Hepatocyte (in vitro differentiated cells): ENCODE measurements around the gene DNAJC30. TPM values are rescaled to one million over a fixed set of nuclear protein-coding genes. Genes with fewer than 3 reads are reported as not detected.

Experiments
- DNase-seq: peaks from one replicate; pipeline ENCODE4 v3.0.0-alpha.2; 2016; ENCODE audit warnings: low spot score
- H2AFZ ChIP-seq: fragments of 200-600 bp; sonication (generic); 2 replicates; pipeline ENCODE4 v1.6.0; 2016; ENCODE audit warnings: antibody characterized with exemption, mild to moderate bottlenecking
- H3K27ac ChIP-seq: fragments of 200-600 bp; sonication (generic); 2 replicates; pipeline ENCODE4 v1.5.1; 2016; ENCODE audit warnings: mild to moderate bottlenecking
- H3K27me3 ChIP-seq: fragments of 200-600 bp; sonication (generic); 2 replicates; pipeline ENCODE4 v1.6.1; 2016
- H3K36me3 ChIP-seq: fragments of 200-600 bp; sonication (generic); replicated peaks from 2 replicates; pipeline ENCODE4 v1.5.1; 2016; ENCODE audit warnings: low read depth; ENCODE audit not compliant: insufficient read depth
- H3K4me1 ChIP-seq: fragments of 200-600 bp; sonication (generic); 2 replicates; pipeline ENCODE4 v1.5.1; 2016; ENCODE audit warnings: mild to moderate bottlenecking, moderate library complexity; ENCODE audit not compliant: insufficient read depth
- H3K4me2 ChIP-seq: fragments of 200-600 bp; sonication (generic); 2 replicates; pipeline ENCODE4 v1.6.0; 2016
- H3K4me3 ChIP-seq: fragments of 200-600 bp; sonication (generic); 2 replicates; pipeline ENCODE4 v1.5.1; 2016; ENCODE audit warnings: mild to moderate bottlenecking
- H3K79me2 ChIP-seq: fragments of 200-600 bp; sonication (generic); 2 replicates; pipeline ENCODE4 v1.6.0; 2017; ENCODE audit warnings: mild to moderate bottlenecking
- H3K9me2 ChIP-seq: fragments of 200-600 bp; sonication (generic); replicated peaks from 2 replicates; pipeline ENCODE4 v1.6.0; 2017; ENCODE audit warnings: mild to moderate bottlenecking; ENCODE audit not compliant: insufficient read depth
- H3K9me3 ChIP-seq: fragments of 200-600 bp; sonication (generic); 2 replicates; pipeline ENCODE4 v1.5.1; 2016; ENCODE audit warnings: low read depth, mild to moderate bottlenecking
- H4K20me1 ChIP-seq: fragments of 200-600 bp; sonication (generic); 2 replicates; pipeline ENCODE4 v1.6.0; 2016; ENCODE audit warnings: mild to moderate bottlenecking; ENCODE audit not compliant: insufficient read depth, poor library complexity, severe bottlenecking
- EZH2 ChIP-seq: fragments of 200-600 bp; sonication (generic); IDR thresholded peaks from 2 replicates; pipeline ENCODE4 v1.6.1; 2016; ENCODE audit warnings: antibody characterized with exemption, mild to moderate bottlenecking, borderline replicate concordance
- EZH2phosphoT487 ChIP-seq: fragments of 200-600 bp; sonication (generic); IDR thresholded peaks from one replicate; pipeline ENCODE4 v1.6.1; 2018; ENCODE audit warnings: antibody characterized with exemption, mild to moderate bottlenecking, low read depth, moderate library complexity; ENCODE audit not compliant: unreplicated experiment, severe bottlenecking
- WGBS: methylation state at CpG from one replicate; pipeline ENCODE4 v1.1.6; 2016; ENCODE audit warnings: low lambda C conversion rate; ENCODE audit errors: missing lambda C conversion rate; 5-methylcytosine and 5-hydroxymethylcytosine counted together
- polyA plus RNA-seq: library from polyadenylated mRNA; unstranded; fragments of >200 nt; fragmentation: Nextera tagmentation; extraction: Ambion mirVana; gene quantifications from 2 replicates; pipeline ENCODE4 v1.2.1, GENCODE V29; 2016
- total RNA-seq: library from RNA; depleted of rRNA; stranded (reverse); fragments of >200 nt; gene quantifications from 2 replicates; pipeline ENCODE4 v1.2.3, GENCODE V29; 2014
- TF ChIP-seq, protein P1 (sequence below): fragments of 200-600 bp; sonication (generic); IDR thresholded peaks from 2 replicates; pipeline ENCODE4 v1.5.1; 2016; ENCODE audit warnings: antibody characterized with exemption, mild to moderate bottlenecking; ENCODE audit not compliant: poor library complexity

DNAJC30 gene
- total and polyA plus RNA-seq, 2 experiments from 2014 or later: 3.0 to 13.9 TPM

DNA sequence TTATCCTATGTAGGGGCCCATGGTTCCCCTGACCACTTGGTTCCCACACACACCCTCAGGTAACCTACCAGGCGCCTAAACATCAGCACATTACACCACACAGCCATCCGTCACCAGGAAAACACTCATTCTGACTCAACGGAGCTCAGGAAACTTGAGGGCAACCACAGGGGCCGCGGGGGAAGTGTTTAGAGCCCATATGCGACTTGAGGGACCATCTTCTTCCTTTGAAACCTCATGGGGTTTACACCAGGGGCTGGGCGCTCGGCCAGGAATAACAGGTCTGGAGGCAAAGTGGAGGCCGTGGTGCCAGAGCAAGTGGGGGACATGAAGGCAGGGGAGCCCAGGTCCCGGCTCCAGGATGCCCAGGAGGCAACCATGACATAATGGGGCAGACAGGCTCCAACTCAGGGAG, 34.7 kb upstream of the DNAJC30 start:
- Histone ChIP-seq H3K36me3 (no peaks in the 10 kb centered on the region), H4K20me1 (peaks cover 3% of the 10 kb centered on the region), H3K27ac (peak overlapping the region; percentile 69), H3K4me1 (peaks cover 37% of the 10 kb centered on the region), H3K9me2 (no peaks in the 10 kb centered on the region), H3K9me3 (no peaks in the 10 kb centered on the region), H3K79me2 (peaks cover 50% of the 10 kb centered on the region), H3K27me3 (no peaks in the 10 kb centered on the region), H2AFZ (no peak overlapping the region), H3K4me3 (peak overlapping the region; percentile 99), H3K4me2 (peak overlapping the region; percentile 98)
- WGBS: 89% methylated on average over 10 of the region's 10 CpGs
- DNase-seq: peak; percentile 23
- TF ChIP-seq EZH2: no peak
- no peak for TF ChIP-seq EZH2phosphoT487
- TF ChIP-seq, protein P1, sequence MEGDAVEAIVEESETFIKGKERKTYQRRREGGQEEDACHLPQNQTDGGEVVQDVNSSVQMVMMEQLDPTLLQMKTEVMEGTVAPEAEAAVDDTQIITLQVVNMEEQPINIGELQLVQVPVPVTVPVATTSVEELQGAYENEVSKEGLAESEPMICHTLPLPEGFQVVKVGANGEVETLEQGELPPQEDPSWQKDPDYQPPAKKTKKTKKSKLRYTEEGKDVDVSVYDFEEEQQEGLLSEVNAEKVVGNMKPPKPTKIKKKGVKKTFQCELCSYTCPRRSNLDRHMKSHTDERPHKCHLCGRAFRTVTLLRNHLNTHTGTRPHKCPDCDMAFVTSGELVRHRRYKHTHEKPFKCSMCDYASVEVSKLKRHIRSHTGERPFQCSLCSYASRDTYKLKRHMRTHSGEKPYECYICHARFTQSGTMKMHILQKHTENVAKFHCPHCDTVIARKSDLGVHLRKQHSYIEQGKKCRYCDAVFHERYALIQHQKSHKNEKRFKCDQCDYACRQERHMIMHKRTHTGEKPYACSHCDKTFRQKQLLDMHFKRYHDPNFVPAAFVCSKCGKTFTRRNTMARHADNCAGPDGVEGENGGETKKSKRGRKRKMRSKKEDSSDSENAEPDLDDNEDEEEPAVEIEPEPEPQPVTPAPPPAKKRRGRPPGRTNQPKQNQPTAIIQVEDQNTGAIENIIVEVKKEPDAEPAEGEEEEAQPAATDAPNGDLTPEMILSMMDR: no peak

DNA sequence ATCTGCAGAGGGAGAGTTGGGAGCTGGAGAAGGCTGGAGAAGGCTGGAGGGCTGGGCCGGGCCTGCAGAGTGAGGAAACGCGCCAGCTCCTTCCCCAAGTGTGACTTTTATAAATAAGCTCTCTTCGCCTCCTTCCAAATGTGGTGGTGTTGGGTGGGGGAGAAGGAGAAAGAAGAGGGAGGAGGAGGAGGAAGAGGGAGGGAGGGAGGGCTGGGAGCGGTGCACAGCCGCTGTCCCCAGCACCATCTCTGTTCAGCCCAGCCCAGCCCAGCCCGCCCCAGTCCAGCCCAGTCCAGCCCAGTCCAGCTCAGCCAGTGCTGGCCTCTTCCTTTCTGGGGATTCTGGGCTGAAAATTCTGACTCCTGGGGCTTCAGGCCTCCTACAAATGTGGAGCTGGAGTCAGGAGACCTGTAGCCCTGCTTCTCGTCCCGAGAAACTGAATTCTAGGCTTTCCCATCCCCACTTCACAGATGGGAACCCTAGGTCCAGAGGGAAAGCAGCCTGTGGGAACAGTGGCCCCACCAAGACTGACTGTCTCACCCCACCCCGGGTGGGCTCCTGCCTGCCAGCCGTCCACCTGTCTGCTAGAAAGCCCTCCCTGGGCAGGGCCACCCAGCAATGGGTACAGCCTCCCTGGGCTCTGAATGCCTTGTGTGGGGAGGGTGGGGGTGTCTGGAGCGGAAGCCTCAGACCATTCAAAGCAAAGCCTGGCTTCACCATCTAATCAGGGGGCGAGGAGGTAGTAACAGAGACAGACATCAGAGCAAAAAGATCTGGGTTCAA, 34.0 kb upstream of the DNAJC30 start:
- Histone ChIP-seq H3K79me2 (peaks cover 58% of the 10 kb centered on the region), H3K27me3 (no peaks in the 10 kb centered on the region), H3K4me2 (peak overlapping the region; percentile 98)

DNA sequence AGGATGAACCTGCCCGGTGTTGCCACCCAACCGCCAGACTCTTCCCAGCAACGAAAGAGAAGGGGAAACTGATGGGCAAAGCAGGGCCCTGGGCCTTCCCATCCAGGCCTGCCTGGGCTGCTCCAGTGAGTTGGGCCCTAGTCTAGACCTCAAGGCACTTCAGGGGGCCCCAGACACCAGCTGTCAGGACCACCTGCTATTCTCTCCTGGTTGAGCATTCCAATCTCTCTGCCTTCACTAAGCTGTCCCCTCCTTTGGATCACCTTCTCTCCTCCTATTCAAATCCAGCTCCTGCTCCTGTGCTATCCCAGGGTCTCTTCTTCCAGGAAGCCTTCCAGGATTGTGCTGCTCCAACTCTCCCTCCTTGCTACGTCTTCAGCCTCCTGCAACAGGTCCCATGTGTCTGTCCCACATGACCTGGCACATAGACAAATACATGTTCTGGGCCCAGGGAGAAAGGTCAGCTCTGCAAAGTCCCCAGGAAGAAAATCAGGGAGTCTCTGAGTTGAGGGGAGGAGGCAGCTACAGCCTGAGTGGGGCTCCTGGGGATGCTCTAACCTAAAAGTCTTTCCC, 33.2 kb upstream of the DNAJC30 start:
- Histone ChIP-seq H3K27ac (peak overlapping the region; percentile 69), H3K79me2 (peaks cover 66% of the 10 kb centered on the region), H3K36me3 (no peaks in the 10 kb centered on the region), H2AFZ (no peak overlapping the region), H3K4me1 (peaks cover 37% of the 10 kb centered on the region), H3K4me2 (peak overlapping the region; percentile 98), H3K4me3 (no peak overlapping the region), H3K9me3 (no peaks in the 10 kb centered on the region), H3K9me2 (no peaks in the 10 kb centered on the region), H4K20me1 (peaks cover 3% of the 10 kb centered on the region), H3K27me3 (no peaks in the 10 kb centered on the region)
- TF ChIP-seq EZH2phosphoT487: no peak
- TF ChIP-seq, protein P1: no peak
- no peak for TF ChIP-seq EZH2
- DNase-seq: peak; percentile 19
- 74% methylated on average over 4 of the region's 4 CpGs for WGBS

More for the DNA sequence above, 34.0 kb upstream of the DNAJC30 start:
- H2AFZ ChIP-seq: no peak overlapping the region
- H3K4me1 ChIP-seq: peaks cover 37% of the 10 kb centered on the region
- H3K27ac ChIP-seq: peak overlapping the region; percentile 69
- H3K9me3 ChIP-seq: no peaks in the 10 kb centered on the region
- WGBS: 91% methylated on average over 10 of the region's 13 CpGs
- DNase-seq: peak; percentile 16
- H3K4me3 ChIP-seq: no peak overlapping the region
- no peaks in the 10 kb centered on the region for H3K36me3 ChIP-seq
- peaks cover 3% of the 10 kb centered on the region for H4K20me1 ChIP-seq
- TF ChIP-seq EZH2 (no peak), EZH2phosphoT487 (no peak)
- TF ChIP-seq, protein P1: no peak
- no peaks in the 10 kb centered on the region for H3K9me2 ChIP-seq
